ENCODE data around the gene ZDHHC20.

GRCh38 chr13:21476893-21477472 is 17.9 kb upstream of the ZDHHC20 start:
- no peak for TF ChIP-seq POLR2A (IDR thresholded peaks at IDR 0.05; ENCODE audit: low read length)
- no peak for TF ChIP-seq GATA1 (IDR thresholded peaks at IDR 0.05; ENCODE audit: low read depth, low read length)

Measured in erythroblast (primary cell).